GM10847 (cell line): Measurements from ENCODE around the gene LRRN4.

Experiments used
- POLR2A ChIP-seq: IDR thresholded peaks from 2 replicates; pipeline ENCODE4 v1.6.1; 2011; ENCODE audit not compliant: insufficient read length; ENCODE audit errors: extremely low read depth

Gene LRRN4

DNA sequence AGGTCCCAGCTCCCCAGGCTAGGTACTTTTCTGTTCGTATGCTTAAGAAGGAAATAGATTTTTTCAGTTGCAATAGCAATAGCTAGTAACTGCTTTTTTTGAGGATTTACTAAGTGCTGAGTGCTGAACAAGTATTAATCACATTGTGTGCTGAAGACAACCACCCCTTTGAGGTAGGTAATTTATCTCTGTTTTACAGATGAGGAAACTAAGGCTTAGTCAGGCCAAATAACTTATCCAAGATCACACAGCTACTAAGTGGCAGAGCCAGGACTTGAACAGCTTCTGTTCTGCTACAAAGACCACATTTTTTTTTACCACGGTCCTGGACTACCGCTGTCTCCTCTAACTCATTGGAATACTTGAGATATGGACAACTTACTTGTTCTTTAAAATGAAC lies 39.8 kb downstream of the LRRN4 start:
- TF ChIP-seq POLR2A, result no peak

DNA sequence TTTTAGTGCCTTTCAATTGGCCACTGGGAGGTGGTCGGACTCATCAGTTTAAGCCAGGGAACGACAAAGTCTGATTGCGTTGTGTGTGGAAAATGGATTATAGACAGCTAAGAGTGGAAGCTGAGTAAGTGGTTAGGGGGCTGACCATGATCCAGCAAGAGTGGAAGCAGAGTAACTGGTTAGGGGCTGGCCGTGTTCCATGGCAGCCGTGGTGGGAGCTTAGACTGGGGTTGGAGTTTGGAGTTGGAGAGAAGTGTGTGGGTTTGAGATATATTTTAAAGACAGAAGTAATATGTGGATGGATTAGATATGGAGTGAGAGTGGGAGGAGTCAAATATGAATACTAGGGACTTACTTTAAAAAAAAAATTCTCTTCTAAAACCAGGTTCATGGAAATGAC lies 41.7 kb downstream of the LRRN4 start:
- TF ChIP-seq POLR2A, result no peak

DNA sequence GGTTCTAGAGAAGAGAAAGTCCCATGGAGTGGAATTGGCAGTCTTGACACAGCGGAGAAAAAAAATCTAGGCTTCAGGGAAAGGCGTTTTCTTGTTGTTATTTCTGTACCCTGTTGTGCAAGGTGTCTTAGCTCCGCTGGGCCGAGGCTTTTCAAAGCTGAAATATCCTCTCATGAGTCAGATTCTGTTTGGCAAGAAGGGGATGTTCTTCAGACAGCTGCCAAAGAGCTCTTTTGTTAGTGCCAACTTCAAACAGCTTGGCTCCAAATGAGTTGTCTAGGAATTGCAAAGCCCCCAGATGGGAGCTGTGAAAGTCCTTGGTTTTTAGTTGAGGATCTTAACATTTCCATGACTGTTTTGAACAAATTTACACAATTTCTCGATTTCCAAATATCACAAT lies 45.6 kb downstream of the LRRN4 start:
- no peak for TF ChIP-seq POLR2A

DNA sequence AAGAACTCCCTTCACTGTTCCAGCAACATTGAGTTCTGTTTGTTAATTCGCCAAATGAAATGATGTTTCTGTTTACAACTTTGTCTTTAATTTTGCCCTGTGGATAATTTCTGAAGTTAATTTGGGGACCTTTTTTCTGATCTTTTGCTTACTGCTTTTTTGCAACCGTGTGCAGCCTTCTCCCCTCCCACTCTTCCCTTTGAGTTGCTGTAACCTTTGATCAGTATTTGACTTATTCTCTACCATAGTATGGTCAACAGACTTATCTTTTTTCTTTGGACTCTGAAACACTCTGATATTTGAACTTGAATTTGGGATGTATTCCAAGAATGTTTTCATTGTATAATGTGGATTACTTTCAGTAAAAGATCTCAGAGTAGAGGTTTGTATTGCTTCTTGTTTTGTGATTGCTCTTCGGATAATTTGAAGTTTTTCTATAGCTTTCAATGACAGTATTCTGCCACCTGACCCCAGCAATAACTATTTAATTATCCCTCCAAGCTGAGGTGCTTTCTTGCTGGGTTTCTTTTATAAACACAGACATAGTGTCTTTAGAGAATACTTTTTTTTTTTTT lies 46.2 kb downstream of the LRRN4 start:
- TF ChIP-seq POLR2A, result no peak

DNA sequence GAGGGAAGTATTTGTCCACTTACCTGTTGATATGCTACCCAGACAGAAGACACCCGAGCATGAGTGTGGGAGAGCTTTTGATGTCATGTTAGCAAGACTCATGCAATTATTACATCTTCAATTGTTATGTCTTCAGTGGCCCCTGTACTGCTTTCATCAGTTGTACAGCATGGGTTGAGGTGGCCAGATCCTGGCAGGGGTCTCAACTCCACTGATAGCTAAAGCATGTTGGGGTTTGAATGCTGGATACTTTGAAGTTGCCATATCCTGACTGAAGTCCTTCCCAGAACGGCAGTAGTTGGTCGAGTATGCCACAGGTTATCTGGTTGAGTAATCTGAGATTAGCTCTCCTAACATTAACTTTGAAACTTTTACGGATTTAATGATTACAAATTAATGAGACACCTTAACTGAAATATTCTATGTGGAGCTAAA lies 46.7 kb downstream of the LRRN4 start:
- TF ChIP-seq POLR2A, result no peak

DNA sequence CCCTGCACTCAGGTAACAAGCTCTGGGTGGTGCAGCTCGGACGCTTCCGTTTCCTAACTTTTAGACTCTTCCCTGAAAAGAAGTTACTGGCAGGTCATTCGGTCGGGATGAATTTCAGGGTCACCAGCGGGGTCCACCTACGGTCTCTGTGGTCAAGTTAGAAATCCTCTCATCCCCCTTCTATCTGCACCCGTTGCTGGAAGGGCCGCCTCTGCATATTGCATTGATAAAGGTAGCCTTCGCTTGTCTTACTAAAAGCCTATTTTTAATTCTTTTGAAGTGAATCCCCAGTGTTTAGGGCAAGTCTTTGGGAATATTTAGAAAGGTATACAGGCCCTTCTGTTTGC lies 47.3 kb downstream of the LRRN4 start:
- TF ChIP-seq POLR2A, result no peak

DNA sequence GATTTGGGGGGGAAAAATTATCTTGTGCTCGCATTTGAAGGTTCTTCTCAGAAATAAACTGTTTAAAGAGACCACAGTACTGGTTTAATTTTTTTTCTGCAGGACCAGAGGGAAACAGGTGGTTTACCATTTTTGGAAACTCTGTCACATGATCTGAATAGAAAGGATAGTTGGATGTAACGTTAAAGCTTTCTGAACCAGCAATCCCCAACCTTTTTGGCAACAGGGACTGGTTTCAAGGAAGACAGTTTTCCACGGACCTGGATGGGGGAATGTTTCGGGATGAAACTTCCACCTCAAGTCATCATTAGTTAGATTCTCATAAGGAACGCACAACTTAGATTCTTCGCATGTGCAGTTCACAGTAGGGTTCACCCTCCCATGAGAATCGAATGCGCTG lies 53.0 kb downstream of the LRRN4 start:
- TF ChIP-seq POLR2A, result no peak

DNA sequence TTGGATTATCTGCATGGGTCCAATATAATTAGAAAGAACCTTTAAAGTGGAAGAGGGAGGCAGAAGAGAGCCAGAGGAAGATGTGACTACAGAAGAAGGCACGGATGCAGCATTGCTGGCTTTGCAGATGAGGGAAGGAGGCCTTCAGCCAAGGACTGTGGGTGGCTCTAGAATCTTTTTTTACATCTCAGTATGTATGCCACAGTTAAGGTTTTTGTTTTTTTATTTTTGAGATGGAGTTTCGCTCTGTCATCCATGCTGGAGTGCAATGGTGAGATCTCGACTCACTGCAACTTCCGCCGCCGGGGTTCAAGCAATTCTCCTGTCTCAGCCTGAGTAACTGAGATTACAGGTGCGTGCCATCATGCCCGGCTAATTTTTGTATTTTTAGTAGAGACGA lies 54.1 kb downstream of the LRRN4 start:
- TF ChIP-seq POLR2A, result no peak

DNA sequence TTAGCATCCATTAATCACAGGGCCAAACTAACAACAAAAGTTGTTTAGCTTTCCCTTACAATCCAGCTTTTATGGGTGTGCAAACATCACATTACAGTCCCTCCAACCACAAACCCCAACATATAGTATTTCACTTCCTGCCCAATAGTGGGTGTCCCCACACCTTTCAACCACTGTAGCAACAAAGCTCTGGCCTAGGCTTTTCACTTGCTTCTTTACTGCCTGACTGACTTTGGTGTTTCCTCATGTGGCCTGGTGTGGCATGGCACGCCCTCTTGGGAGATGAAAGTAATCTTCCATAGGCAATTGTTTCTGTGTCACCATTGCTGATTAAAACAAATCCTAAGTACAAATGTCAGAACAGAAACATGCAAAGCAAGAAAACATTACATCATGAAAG lies 57.1 kb downstream of the LRRN4 start:
- TF ChIP-seq POLR2A, result no peak

DNA sequence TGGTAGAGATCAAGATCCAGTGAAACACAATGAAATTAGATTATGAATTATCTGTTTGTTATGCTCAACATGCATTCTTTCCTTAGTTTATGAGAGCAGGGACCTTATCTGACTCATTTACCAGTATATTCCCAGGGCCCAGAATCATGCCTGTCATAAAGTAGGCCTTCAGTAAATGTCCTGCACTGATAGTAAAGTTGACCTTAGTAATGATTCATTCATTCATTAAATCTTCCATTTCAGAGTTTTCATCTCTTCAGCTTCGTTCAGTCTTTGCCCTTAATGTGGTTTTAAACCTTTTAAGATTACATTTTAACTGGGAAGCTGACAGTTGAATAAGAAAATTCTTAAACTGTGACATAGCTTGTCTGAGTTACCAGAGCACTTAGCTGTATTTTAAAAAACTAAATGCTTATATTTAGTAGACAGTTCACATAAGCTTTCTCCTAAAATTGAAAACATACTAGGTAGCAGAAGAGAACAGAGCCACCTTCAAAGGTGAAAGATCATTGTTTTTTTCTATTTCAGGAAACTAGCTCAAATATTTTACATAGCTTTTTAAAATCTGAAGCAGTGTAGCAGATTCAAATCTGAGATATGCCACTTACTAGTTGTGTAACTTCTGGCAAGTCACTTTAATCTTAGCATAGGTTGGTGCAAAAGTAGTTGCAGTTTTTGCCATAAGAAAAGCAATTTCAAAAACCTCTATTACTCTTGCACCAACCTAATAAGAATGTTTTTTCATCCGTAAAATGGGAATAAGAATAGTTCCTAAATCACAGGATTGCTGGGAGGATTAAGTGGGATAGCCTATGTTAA lies 62.0 kb downstream of the LRRN4 start:
- TF ChIP-seq POLR2A, result no peak

DNA sequence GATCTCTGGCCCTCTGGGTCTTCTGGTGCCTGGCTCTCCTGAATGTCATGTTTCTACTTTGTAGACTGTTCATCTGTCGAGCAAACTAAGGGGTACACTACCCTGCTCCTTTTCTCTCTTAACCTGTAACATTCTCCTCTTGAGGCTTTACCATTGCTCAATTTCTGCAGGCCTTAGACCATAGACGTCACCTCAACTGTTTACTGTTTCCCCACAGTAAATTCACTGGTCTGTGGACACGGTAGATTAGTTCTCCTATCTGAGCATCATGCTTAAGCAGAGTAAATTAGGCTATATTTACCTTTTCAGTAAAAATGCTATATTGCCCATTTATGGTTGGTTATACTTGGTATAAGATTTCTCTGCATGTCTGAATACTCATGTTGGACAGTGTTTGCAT lies 62.9 kb downstream of the LRRN4 start:
- TF ChIP-seq POLR2A, result no peak
